Measurements from ENCODE around the gene FOXO6. TPM values are rescaled to one million over a fixed set of nuclear protein-coding genes. Genes with fewer than 3 reads are reported as not detected.

The FOXO6 gene
- total RNA-seq, 1 donor from 2014 or later: not detected

- intact Hi-C loops (cut with micrococcal nuclease): no loop called here
- DNase-seq: no peak
- H3K9me3 Mint-ChIP-seq: no peaks in the 10 kb centered on the region
- H3K4me3 Mint-ChIP-seq: no peak overlapping the region
- no peak overlapping the region for H3K27ac Mint-ChIP-seq
- H3K36me3 Mint-ChIP-seq (ENCODE audit: low read depth): no peaks in the 10 kb centered on the region
- H3K4me1 Mint-ChIP-seq: no peaks in the 10 kb centered on the region
- H3K27me3 Mint-ChIP-seq: no peaks in the 10 kb centered on the region
These were observed 65.1 kb downstream of the FOXO6 start for GRCh38 chr1:41426201-41426890.

DNA sequence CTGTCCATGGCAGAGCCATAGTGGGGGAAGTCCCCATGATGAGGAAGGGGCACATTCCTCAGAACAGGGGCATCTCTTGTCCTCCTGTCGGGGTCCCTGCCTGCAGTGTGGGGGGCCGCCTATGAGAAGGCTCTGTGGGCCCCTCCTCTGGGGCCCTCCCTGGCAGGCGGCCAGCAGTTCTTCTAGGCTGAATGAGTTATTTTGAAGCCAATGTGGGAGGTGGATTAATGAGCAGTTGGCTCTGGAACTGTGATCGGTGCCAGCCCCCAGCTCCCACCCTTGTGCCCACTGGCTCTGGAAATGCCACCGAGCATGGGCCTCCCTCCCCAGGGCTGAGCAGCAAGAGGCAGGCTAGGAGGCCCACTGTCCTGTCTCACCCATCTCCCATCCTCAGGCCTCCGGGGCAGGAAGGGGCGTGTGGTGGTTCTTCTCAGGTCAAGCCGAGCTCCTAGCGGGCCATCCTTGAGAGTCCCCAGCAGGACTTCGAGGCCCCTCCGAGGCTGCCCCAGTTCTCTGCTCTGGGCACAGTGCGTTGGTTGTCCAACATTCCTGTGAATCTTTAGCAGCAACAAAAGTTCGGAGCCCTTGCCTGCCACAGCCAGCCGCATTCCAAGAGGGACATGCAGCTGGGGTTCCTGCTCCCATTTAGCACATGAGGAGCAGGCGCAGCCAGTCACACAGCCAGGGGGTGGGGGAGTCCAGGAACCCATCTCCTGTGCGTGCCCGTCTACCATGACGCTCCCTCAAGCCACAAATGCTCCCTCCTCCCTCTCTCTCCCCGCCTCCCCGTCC is 66.1 kb downstream of the FOXO6 start:
- DNase-seq: no peak
- no peaks in the 10 kb centered on the region for H3K27me3 Mint-ChIP-seq
- H3K36me3 Mint-ChIP-seq (ENCODE audit: low read depth): no peaks in the 10 kb centered on the region
- no peaks in the 10 kb centered on the region for H3K9me3 Mint-ChIP-seq
- no peak overlapping the region for H3K27ac Mint-ChIP-seq
- H3K4me1 Mint-ChIP-seq: no peaks in the 10 kb centered on the region
- intact Hi-C loops (cut with micrococcal nuclease): no loop called here
- H3K4me3 Mint-ChIP-seq: no peak overlapping the region

DNA sequence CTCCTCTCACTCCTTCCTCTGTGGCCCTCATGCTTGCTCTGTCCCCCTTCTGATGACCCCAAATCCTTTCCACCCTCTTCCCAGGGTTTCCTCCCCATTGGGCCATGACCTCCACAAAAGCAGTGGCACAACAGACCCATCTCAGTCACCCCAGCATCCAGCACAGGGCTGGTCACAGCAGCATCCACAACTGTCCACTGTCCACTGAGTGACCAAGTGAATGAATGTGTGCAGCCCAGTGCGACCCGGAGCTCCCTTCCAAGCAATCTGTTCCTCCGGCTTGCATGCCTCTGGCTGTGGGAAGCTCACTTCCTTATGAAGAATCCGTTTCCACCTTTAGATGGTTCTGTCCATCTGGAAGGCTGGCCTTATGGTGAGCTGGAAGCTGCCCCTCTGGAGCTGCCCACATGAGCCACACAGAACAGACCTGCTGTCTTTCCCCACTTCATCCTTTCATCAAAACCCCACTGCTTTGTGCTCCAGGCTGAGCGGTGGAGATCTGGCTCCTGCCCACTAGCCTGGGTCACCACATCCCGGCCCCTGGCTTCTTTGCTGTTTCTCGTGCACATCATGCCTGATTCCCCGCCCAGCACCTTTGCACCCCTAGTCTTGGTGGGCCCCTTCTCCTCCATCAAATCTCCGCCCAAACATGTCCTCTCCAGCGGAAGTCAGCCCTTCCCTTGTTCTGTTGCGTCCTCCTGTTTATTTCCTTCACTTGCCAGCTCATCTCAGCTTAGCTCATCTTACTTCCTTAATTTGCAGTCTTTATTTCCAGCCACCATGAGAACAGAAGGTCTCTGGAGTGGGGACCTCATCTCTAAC is 66.9 kb downstream of the FOXO6 start:
- Mint-ChIP-seq H3K27me3 (no peaks in the 10 kb centered on the region), H3K27ac (no peak overlapping the region), H3K4me3 (no peak overlapping the region), H3K36me3 (ENCODE audit: low read depth) (no peaks in the 10 kb centered on the region), H3K9me3 (no peaks in the 10 kb centered on the region), H3K4me1 (no peaks in the 10 kb centered on the region)
- intact Hi-C loops (cut with micrococcal nuclease): no loop called here
- DNase-seq: no peak

DNA sequence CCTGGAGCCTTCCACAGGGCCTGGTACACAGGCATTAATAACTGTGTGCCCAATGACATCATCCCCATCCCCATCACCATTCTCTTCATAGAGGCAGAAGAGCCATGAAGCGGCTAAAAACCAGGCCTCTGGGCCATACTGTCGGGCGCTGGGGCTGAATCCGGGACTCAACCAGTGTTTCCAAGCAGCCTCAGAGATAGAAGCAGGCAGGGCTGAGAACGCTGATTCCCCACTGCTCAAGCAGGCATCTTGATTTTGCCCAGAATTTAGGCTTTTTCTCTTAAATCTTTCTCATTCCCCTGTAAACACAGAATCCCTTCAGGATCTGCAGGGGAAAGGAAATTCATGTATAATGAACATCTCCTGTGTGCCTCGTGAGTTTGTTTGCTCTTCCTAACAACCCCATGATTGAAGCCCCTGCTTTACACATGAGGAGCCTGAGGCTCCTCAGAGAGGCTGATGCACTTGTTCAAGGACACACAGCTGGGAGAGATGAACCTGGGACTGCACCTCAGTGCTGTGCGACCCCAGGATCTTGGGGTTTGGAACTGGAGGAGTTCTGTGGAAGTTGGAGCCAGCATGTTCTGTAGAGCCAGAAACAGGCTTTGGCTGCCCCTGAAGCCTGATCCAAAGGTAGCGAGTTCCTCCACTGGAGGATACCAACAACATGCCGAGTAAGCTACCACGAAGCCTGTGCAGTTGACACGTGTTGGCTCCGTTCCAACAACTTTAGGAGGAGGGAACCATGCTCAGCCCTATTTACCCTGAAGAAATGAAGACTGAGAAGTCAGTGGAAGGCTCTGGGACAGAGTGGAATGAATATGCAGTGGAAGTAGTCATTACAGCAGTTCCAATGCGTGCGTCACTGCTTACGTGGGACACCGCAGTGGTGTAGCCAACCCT is 67.8 kb downstream of the FOXO6 start:
- Mint-ChIP-seq H3K27me3 (peaks cover 1% of the 10 kb centered on the region), H3K9me3 (no peaks in the 10 kb centered on the region), H3K4me1 (no peaks in the 10 kb centered on the region), H3K27ac (no peak overlapping the region), H3K36me3 (ENCODE audit: low read depth) (no peaks in the 10 kb centered on the region), H3K4me3 (no peak overlapping the region)
- no peak for DNase-seq
- intact Hi-C loops (cut with micrococcal nuclease): no loop called here

- no peak for DNase-seq
- intact Hi-C loops (cut with micrococcal nuclease): loop anchor here (5.0 kb wide), 1 partner anchor 147 kb away; no protein-coding TSS in a partner anchor
- no peaks in the 10 kb centered on the region for H3K9me3 Mint-ChIP-seq
- no peak overlapping the region for H3K27ac Mint-ChIP-seq
- H3K36me3 Mint-ChIP-seq (ENCODE audit: low read depth): no peaks in the 10 kb centered on the region
- H3K4me3 Mint-ChIP-seq: no peak overlapping the region
- no peaks in the 10 kb centered on the region for H3K4me1 Mint-ChIP-seq
- peaks cover 1% of the 10 kb centered on the region for H3K27me3 Mint-ChIP-seq
These were observed 68.4 kb downstream of the FOXO6 start for GRCh38 chr1:41429641-41430035.

DNA sequence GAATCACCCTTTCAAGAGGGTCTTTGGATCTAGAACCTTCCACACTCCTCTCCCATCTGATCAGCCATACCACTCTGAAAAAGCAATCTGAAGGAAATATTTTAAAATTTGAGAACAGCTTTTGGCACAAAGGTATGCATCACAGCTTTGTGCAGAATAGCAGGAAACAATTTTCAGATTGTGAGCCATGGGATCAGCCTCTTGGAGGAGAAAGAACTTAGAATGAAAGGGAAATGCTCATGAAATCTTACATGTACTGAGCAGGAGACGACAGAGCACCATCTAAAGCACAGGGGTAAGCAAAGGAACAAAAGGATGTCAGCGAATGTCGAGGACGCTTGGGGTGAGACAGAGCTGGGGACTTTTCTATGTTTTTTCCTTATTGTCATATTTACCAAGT is 68.8 kb downstream of the FOXO6 start:
- H3K4me3 Mint-ChIP-seq: no peak overlapping the region
- H3K36me3 Mint-ChIP-seq (ENCODE audit: low read depth): no peaks in the 10 kb centered on the region
- H3K9me3 Mint-ChIP-seq: no peaks in the 10 kb centered on the region
- no peak for DNase-seq
- no peaks in the 10 kb centered on the region for H3K4me1 Mint-ChIP-seq
- no peak overlapping the region for H3K27ac Mint-ChIP-seq
- peaks cover 3% of the 10 kb centered on the region for H3K27me3 Mint-ChIP-seq
- intact Hi-C loops (cut with micrococcal nuclease): loop anchor here (5.0 kb wide), 1 partner anchor 148 kb away; no protein-coding TSS in a partner anchor

GRCh38 chr1:41430582-41430981 is 69.3 kb downstream of the FOXO6 start:
- intact Hi-C loops (cut with micrococcal nuclease): loop anchor here (5.0 kb wide), 1 partner anchor 148 kb away; no protein-coding TSS in a partner anchor
- H3K4me3 Mint-ChIP-seq: no peak overlapping the region
- H3K4me1 Mint-ChIP-seq: no peaks in the 10 kb centered on the region
- H3K27ac Mint-ChIP-seq: no peak overlapping the region
- H3K27me3 Mint-ChIP-seq: peaks cover 4% of the 10 kb centered on the region
- H3K36me3 Mint-ChIP-seq (ENCODE audit: low read depth): no peaks in the 10 kb centered on the region
- no peak for DNase-seq
- H3K9me3 Mint-ChIP-seq: no peaks in the 10 kb centered on the region

GRCh38 chr1:41431490-41432350 is 70.5 kb downstream of the FOXO6 start:
- no peak overlapping the region for H3K4me3 Mint-ChIP-seq
- H3K36me3 Mint-ChIP-seq (ENCODE audit: low read depth): no peaks in the 10 kb centered on the region
- H3K27me3 Mint-ChIP-seq: peaks cover 4% of the 10 kb centered on the region
- no peak for DNase-seq
- H3K4me1 Mint-ChIP-seq: no peaks in the 10 kb centered on the region
- no peaks in the 10 kb centered on the region for H3K9me3 Mint-ChIP-seq
- intact Hi-C loops (cut with micrococcal nuclease): loop anchor here (1.0 to 5.0 kb wide), 2 partner anchors 149 to 163 kb away; no protein-coding TSS in a partner anchor
- H3K27ac Mint-ChIP-seq: no peak overlapping the region

Other genes starting within 250 kb of the FOXO6 start
- 20.8 and 23.3 TPM in 2 replicates for gene SCMH1, start 119.1 kb upstream of the FOXO6 start, total RNA-seq
- not detected in 2 replicates for gene EDN2, start 123.2 kb downstream of the FOXO6 start, total RNA-seq

Measured in activated CD4-positive, alpha-beta T cell treated with anti-CD3 and anti-CD28 coated beads, Interleukin-2, amount 10 ng/mL, durations not matched to agents 24 days and 14 days (primary cell).